ENCODE results near the gene MCC.

The MCC gene

DNA sequence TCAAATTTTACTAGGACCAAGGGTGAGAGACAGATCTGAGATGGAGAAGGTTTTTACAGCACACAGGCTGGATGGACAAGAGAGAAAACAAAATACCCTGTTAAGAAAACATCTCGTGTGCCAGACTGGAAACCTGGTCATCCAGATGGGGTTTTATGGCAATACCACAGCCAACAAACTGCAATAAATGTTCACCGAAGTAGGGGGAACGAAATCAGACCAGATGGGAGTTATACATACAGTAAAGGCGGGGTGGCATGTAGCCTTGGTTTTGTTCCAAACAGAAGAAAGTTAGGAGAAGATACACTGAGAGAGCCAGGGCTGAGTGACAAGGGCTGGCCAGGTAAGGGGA, 448.3 kb downstream of the MCC start:
- TF ChIP-seq POLR2AphosphoS5 (IDR thresholded peaks at IDR 0.05; ENCODE audit: low read depth, low read length) (no peak), FOXP2 (optimal IDR thresholded peaks at IDR 0.05; ENCODE audit: borderline replicate concordance, extremely low read depth, extremely low read length, insufficient read depth) (no peak), TAF1 (IDR thresholded peaks at IDR 0.05; ENCODE audit: borderline replicate concordance, insufficient read depth, low read length) (no peak), SIN3A (IDR thresholded peaks at IDR 0.05; ENCODE audit: borderline replicate concordance, insufficient read depth, low read length) (no peak)
- TF ChIP-seq, protein P1, sequence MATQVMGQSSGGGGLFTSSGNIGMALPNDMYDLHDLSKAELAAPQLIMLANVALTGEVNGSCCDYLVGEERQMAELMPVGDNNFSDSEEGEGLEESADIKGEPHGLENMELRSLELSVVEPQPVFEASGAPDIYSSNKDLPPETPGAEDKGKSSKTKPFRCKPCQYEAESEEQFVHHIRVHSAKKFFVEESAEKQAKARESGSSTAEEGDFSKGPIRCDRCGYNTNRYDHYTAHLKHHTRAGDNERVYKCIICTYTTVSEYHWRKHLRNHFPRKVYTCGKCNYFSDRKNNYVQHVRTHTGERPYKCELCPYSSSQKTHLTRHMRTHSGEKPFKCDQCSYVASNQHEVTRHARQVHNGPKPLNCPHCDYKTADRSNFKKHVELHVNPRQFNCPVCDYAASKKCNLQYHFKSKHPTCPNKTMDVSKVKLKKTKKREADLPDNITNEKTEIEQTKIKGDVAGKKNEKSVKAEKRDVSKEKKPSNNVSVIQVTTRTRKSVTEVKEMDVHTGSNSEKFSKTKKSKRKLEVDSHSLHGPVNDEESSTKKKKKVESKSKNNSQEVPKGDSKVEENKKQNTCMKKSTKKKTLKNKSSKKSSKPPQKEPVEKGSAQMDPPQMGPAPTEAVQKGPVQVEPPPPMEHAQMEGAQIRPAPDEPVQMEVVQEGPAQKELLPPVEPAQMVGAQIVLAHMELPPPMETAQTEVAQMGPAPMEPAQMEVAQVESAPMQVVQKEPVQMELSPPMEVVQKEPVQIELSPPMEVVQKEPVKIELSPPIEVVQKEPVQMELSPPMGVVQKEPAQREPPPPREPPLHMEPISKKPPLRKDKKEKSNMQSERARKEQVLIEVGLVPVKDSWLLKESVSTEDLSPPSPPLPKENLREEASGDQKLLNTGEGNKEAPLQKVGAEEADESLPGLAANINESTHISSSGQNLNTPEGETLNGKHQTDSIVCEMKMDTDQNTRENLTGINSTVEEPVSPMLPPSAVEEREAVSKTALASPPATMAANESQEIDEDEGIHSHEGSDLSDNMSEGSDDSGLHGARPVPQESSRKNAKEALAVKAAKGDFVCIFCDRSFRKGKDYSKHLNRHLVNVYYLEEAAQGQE (IDR thresholded peaks at IDR 0.05; ENCODE audit: insufficient read depth in 1 of 2, low read depth in 2 of 2, low read length in 2 of 2): no peak

DNA sequence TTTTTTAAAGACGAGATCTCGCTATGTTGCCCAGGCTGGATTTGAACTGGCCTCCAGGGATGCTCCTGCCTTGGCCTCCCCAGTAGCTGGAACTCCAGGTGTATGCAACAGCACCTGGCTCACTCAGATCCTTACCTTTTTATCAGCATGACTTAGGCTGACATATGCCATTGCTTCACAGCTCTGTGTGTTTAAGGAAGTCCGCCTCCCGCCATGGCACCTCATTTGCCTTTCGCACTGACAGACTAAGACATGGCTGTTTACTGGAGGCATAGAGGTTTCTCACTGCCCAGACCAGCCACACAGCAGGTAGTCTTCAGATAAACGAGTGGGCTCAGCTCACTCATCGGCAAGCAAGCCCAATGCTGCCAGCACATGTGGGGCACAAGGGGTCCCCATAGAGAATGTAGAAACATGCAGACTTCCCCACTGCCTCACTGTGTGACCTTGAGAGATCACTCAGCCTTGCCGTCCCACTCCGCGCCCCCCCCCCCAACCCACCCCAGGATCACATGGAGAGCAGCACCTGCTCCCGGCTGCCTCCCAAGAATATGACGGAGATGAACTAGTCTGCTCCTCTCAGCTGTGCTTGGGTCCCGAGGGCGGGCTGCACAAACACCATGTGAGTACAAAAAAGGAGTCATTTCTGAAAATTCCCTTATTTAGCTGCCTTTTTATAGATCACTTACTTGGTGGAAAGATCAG, 448.9 kb downstream of the MCC start:
- TF ChIP-seq POLR2AphosphoS5 (IDR thresholded peaks at IDR 0.05; ENCODE audit: low read depth, low read length): no peak
- no peak for TF ChIP-seq SIN3A (IDR thresholded peaks at IDR 0.05; ENCODE audit: borderline replicate concordance, insufficient read depth, low read length)
- no peak for TF ChIP-seq TAF1 (IDR thresholded peaks at IDR 0.05; ENCODE audit: borderline replicate concordance, insufficient read depth, low read length)
- TF ChIP-seq, protein P1 (IDR thresholded peaks at IDR 0.05; ENCODE audit: insufficient read depth in 1 of 2, low read depth in 2 of 2, low read length in 2 of 2): no peak
- no peak for TF ChIP-seq FOXP2 (optimal IDR thresholded peaks at IDR 0.05; ENCODE audit: borderline replicate concordance, extremely low read depth, extremely low read length, insufficient read depth)

DNA sequence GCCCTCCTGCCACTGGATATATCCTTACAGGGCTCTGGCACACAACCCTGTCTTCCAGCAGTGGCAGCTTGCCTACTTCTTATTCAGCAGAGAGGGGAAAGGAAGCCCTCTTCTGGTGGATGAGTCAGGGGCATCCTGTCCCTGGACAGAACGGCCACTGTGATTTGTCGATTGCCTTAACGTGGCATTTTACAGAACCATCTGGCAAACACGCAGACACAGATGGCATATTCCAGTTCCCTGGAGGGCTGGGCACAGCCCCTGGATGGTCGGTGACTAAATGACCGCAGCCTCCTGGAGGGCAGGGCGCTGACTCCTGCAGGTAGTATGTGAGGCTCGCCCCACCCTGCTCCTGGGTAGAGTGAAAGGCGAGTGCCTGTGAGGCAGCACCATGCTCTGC, 449.5 kb downstream of the MCC start:
- TF ChIP-seq, protein P1 (IDR thresholded peaks at IDR 0.05; ENCODE audit: insufficient read depth in 1 of 2, low read depth in 2 of 2, low read length in 2 of 2): no peak
- TF ChIP-seq FOXP2 (optimal IDR thresholded peaks at IDR 0.05; ENCODE audit: borderline replicate concordance, extremely low read depth, extremely low read length, insufficient read depth) (no peak), TAF1 (IDR thresholded peaks at IDR 0.05; ENCODE audit: borderline replicate concordance, insufficient read depth, low read length) (no peak), SIN3A (IDR thresholded peaks at IDR 0.05; ENCODE audit: borderline replicate concordance, insufficient read depth, low read length) (no peak), POLR2AphosphoS5 (IDR thresholded peaks at IDR 0.05; ENCODE audit: low read depth, low read length) (no peak)

DNA sequence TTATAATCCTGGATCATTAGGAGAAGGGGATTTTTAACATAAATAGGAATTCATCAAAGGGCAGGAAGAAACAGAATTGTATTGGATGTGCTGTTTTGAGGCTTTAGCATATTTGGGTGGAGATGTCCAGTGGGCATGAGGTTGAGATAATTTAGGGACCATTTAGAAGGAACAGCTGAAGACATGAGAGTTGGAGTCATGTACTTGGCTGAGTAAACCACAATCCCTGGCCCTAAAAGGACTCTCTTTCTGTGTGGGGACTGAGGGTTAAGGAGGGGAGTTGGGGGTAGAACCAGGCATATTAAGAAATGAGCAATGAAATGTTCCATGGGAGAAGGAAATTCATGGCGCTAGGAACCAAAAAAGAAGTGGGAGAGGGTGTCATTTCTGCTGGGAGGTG, 450.1 kb downstream of the MCC start:
- TF ChIP-seq POLR2AphosphoS5 (IDR thresholded peaks at IDR 0.05; ENCODE audit: low read depth, low read length) (no peak; the same call in 1 of the 2 replicates), TAF1 (IDR thresholded peaks at IDR 0.05; ENCODE audit: borderline replicate concordance, insufficient read depth, low read length) (no peak), FOXP2 (optimal IDR thresholded peaks at IDR 0.05; ENCODE audit: borderline replicate concordance, extremely low read depth, extremely low read length, insufficient read depth) (no peak), SIN3A (IDR thresholded peaks at IDR 0.05; ENCODE audit: borderline replicate concordance, insufficient read depth, low read length) (no peak)
- TF ChIP-seq, protein P1 (IDR thresholded peaks at IDR 0.05; ENCODE audit: insufficient read depth in 1 of 2, low read depth in 2 of 2, low read length in 2 of 2): no peak
